NCI-H2196 treated with DMSO at 0.1 percent for 48 hours (cell line): Measurements from ENCODE around the gene CSMD2.

Experiments
- DNase-seq: peaks from one replicate; lab custom pipeline; 2025; ENCODE audit not compliant: unreplicated experiment; lab: John Stamatoyannopoulos, UW

Gene CSMD2

DNA sequence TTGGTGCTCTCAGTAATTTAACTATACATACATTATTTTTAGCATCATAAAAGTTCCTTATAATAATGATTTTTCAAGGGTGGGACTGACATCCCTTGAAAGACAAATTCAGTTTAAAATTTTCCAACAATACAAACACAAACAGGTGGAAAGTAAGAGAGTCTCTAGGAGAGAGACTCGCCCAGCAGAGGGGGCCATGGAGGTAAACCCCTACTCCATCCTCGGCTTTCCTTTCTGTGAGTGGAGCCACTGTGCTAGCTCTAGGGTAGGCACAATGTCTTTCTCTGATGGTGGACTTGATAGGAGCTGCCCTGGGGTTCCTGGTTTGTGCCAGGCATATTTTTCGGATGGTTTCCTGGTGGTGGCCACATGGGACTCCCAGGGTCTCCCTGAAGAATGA, 8.3 kb downstream of the CSMD2 start:
- no peak for DNase-seq

DNA sequence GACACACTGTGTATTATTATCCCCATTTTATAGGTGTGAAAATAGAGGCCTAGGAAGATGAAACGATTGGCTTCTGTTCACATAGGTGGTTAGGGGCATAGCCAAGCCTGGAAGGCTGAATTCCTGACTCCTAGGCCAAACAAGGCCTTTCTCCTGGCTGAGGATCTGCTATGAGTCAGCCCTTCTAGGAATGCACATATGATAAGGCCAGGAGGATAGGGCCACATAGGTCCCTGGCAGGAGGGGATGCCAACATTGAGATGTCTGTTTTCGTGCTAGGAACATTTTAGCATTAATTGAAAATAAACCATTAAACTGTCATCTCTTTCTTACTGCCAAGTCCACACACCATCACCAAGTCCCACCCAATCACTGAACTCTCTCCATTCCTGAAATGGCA, 9.2 kb downstream of the CSMD2 start:
- DNase-seq: no peak

DNA sequence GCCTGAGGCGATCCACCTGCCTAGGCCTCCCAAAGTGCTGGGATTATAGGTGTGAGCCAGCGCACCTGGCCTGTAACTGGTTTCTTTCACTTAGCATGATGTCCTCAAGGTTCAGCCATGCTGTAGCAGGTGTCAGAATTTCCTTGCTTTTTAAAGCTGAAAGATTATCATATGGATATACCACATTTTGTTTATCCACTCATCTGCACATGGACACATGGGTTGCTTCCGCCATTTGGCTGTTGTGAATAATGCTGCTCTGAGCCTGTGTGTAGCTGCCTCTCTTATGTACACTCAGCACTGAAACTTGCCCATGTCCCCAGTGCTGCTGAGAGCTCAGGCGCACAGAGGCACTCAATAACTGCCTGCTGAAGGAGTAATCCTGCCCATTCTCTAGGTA, 11.8 kb downstream of the CSMD2 start:
- no peak for DNase-seq

DNA sequence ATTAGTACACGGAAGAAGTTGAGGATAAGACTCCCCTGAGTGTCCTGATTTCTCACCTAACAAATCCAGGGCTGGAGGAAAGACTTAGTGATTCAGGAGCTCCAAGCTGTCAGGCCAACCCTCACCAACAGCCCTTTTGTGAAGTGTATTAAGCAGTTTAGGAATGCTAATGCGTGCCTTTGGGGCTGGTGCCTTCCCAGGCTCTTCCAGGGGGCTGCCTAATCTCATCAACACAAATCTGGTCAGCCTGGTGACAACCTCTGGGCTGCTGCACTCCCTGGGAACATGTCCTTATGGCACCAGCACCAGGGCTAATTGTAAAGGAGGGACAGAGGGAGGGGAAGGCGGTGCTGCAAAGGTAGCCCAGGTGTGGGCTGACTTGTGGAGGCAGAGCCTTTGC, 15.5 kb downstream of the CSMD2 start:
- DNase-seq: no peak

DNA sequence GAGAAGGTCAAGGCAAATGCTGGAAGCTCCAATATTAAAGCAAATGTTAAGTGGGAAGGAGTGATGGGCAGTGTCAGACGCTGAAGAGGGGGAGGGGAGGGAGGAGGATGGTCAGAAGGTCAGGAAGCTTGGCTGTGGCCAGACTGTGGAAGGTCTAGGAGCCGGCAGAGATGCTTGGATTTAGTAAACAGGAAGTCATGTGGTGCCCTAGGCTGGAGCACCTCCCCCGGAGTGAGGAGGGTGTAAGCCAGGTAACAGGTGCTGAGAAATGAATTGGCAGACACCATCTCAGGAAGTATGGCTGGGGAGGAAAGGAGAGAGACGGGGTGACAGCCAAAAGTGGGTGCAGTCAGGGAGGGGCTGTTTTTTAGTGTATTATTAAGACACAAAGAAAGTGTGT, 17.7 kb downstream of the CSMD2 start:
- peak; percentile 4 for DNase-seq

DNA sequence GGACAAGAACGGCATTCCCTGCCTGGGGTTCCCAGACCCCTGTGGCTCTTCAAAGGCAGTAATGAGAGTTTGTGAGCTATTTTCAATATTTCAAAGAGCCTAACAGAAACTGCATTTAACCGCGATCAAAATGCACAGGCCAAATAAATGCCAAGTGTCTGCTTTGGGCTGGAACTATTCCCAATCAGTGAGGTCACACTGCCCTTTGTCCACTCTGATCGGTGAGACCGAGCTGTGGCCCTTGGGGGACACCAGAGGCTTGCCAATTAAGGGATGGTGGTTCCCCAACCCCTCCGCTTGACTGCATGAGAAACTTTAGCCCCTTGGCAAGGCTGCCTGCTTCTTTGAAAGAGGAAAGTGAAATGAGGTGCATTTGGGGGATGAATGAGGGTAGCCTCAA, 20.3 kb downstream of the CSMD2 start:
- DNase-seq: no peak

DNA sequence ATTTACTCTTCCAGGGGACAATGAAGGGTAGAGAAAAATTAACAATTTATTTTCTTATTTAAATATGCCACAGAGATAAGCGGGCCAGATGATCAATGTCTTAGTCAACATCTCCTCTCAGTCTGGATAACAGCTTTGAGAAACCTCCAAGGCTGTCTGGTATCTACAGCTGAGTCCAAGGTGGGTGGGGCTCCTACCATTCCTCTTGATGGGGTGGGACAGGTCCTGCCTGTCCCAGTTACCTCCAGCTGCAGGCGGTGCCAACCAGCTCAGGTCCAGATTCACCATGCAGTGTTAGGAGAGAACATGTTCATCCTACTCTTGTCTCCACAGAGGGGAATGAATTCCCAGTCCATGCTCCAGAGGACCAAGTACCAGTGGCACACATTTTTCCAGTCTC, 21.1 kb downstream of the CSMD2 start:
- DNase-seq: no peak

DNA sequence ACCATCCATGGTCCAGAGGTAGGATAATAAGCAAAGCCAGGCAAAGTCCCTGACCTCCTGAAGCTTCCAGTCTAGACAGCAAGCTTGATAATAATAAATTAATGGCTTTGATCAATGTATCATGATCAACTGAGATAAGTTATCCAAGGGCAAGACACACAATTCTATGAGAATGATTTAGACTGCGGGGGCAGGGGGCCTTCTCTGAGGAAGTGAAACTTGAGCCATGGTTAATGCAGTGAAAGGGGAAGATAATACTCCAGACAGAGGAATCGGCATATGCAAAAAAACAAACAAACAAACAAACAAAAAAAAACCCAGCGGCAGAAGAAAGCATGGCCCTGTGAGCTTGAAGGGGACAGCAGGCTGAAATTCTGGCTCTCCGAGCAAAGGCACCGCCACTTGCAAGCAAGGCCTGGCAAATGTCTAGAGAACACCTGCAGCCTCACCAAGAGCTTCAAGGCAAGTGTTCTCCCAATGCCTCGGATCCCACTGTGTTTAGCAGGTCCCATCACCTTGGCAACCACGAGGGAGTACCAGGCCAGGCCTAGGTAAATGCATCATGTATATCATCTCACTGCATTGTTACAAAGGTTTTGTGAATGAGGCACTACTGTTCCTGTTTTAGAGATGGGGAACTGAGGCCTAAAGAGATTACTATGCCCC, 24.9 kb downstream of the CSMD2 start:
- no peak for DNase-seq

DNA sequence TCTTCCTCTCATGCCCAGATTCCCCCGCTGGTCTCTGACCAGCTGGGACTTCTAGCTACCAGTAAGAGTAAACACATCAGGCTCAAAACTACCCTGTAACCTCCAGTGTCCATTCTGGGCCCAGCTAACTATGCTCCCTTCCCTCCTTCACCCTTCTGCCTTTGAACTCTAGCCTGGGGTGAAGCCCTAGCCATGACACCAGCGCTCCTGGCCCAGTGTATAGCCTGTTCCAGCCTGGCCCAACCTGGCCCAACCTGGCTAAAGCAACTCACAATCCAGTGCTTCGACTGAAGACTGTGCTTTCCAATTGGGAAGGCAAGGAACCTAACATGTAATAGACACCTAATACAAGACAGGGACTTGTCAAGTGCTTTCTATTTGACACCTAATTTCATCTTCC, 27.6 kb downstream of the CSMD2 start:
- no peak for DNase-seq

DNA sequence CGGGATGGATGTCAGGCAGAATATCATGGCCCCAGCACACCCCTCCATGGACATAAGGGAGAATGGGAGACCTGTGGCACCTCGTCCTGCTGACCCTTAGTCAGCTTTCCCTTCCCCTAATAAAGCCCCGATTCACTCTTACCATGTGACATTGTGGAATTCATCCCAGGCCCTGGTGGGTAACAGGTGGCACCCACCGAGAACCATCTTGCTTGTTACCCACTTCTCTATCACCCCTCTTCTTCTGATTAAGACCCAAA, 32.9 kb downstream of the CSMD2 start:
- no peak for DNase-seq

DNA sequence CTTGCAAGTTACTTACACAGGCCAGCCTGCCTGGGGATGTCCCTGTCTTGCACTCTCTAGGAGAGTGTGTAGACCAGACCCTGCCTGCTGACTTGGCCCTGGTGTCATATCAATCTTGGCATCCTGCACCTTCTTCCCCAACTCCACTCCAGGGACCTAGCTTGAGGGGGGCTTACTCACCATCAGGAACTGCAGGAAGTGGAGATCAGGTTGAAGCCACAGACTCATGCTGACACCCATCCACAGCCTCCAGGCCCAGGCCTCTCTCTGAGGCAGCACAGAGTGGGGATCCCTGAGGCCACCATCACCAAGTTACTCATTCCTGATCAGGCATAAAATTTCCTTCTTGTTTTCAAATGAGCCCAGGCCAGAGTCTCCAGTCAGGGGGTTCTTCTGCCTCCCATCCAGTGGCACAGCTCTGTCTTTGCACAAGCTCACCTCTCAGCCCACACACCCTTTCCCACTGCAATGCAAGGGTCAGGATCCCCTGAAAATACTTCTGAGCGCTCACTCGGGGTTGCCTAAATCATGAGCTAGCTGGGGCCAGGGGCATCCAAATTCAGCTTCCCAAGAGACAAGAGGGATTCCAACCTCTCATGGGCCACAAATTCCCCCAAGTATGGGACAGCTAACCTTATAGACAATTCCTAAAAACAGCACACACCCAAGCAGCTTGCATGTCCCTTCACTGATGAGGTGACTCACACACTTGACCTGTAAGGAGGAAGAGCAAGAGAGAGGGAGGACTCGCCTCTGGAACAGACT, 33.5 kb downstream of the CSMD2 start:
- DNase-seq: no peak

DNA sequence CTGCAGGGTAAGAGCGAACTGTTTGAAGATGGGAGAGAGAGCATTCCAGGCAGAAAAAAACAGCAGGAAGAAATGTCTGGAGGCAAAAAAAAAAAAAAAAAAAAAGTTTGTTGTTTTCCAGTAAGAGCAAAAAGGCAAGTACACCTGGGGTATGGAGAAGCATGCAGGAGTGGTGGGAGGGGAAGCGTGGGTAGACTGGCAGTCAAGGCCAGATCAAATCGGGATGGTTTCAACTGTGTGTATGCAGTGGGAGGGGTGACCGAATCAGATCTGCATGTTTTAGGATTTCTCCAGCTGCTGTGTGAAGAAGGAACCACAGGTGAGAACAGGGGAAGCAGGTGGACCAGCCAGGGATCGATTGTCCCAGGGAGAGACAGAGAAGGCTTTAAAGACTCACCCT, 34.7 kb downstream of the CSMD2 start:
- DNase-seq: no peak

DNA sequence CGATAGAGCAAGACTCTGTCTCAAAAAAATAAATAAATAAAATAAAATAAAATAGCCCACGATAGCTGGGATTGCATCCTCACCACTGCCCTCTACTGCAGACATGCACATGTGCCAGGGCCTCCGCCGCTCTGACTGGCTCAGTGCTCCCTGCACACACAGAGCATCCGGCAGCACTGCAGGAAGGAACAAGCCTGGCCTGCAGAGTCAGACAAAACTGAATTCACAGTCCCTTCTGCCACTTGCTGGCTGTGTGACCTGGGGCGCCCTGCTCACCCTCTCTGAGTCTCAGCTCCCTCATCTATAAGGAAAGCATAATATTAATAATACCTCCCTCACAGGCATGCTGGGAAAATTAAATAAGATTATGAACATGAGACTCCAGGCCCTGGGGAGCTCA, 35.4 kb downstream of the CSMD2 start:
- no peak for DNase-seq

DNA sequence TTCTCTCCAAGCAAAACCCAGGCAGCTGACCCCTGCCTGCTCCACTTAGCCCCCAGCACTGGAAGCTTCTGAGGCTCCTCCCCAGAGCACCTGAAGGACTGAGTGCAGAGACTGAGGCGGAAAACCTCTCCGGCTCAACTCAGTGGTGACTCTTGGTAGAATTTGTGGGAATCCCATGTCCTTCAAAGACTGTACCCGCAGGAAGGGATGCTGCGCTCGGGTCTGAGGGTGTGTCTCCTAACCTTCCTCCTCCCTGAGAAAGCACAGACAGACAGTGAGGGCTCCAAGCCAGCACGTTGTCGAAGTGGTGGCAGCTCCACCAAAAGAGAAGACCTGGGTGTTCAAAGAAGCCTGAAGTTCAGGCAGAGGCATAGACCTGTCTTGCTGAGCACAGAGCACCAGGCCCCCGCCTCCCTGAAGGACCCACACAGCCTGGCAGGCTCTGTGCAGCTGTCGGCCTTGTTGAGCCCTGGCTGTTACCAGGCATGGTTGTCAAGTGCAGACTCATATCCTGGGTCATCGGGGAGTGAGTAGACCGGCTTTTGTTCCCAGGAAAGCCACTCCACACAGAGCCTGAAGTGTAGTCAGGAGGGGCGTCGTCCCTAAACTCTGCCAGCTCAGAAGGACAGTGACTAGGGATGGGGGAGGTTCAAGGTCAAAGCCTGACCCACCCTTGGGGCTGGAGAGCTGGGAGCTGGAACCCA, 36.7 kb downstream of the CSMD2 start:
- DNase-seq: no peak

DNA sequence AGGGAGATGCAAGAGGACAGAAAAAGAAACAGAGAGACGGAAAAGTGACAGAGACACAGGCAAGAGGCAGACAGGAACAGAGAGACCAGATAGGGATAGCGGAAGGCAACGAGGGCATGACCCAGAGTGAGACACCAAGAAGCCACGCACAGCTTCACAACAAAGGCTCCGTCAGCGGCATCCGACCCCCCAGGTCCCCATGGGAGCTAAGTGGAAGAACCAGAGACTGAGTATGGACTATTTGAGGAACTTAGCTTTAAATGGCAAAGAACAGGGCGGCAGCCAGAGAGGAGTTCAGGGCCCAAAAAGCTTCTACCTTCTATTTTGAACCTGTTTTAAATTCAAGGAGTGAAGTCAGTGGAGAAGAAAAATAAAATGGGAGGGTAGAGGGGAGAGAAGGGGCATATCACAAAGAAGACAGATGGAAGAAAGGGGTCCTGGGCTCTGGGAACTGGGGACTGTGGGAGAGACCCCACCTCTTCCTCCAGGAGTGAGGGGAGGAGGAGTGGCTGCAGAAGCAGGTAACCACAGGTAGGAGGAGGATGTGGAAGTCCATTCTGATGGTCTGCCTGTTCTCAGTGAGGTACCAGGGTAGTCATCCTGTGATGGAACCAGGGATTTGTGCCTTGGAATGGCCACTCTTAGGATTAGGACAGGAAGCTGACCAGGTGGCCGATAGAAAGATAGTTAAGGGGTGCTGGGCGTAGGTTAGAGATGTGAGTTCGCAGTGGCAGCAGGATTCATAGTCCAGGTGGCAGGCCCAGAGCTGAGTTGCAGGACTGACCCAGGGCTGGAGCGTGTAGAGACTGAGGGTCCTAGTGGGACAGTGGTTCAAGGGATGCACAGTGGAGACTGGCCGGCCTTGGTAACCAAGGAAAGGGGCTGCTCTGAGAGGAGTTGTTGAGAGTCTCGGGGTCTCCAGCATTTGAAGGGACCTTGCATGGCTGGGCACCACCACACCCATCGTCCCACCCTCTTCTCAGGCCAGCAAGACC, 37.7 kb downstream of the CSMD2 start:
- no peak for DNase-seq

DNA sequence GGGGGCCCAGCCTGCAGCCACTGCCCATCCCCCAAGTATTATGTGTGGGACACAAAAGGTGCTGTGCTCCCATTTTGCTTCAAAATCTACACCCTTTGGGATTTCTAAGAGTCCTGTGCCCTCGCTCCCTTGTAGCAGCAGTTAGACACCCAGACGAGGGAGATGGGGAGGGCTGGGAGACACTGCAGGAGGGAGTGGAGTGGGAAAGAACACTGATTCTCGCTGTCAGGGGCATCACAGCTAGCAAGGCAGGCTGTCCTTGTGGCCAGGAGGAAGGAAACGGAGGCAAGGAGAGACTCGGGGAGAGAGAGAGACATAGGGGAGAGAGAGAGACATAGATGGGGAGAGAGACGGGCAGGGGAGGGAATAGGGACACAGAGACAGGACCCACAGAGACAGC, 38.5 kb downstream of the CSMD2 start:
- no peak for DNase-seq

DNA sequence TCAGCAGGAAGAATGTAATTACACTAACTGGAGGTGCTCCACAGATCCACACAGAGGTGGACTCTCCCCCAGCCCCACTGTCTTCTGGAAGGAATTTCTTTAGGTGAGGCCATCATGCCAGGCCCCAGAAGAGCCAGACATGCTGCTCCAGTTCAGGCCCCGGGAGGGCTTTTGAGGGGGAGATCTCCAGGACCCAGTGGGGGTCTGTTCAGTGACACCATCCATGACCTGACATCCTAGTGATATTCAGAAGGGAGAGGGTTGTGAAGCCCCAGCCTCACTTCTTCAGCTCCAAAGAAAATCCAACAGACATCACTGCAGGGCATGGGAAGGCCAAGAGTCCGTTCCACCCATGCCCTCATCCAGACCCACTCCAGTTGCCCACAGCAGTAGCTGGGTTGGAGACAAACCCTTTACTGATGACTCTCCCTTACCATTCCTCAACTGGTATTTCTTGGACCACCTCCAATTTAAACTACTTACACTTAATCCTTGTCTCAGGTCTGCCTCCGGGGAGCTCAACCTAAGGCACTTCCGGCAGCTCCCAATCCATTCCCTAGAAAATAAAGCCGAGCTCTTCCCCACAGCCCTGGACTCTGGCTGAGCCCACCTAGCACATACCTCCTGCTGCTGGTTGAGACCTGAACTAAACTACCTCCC, 39.2 kb downstream of the CSMD2 start:
- DNase-seq: no peak

DNA sequence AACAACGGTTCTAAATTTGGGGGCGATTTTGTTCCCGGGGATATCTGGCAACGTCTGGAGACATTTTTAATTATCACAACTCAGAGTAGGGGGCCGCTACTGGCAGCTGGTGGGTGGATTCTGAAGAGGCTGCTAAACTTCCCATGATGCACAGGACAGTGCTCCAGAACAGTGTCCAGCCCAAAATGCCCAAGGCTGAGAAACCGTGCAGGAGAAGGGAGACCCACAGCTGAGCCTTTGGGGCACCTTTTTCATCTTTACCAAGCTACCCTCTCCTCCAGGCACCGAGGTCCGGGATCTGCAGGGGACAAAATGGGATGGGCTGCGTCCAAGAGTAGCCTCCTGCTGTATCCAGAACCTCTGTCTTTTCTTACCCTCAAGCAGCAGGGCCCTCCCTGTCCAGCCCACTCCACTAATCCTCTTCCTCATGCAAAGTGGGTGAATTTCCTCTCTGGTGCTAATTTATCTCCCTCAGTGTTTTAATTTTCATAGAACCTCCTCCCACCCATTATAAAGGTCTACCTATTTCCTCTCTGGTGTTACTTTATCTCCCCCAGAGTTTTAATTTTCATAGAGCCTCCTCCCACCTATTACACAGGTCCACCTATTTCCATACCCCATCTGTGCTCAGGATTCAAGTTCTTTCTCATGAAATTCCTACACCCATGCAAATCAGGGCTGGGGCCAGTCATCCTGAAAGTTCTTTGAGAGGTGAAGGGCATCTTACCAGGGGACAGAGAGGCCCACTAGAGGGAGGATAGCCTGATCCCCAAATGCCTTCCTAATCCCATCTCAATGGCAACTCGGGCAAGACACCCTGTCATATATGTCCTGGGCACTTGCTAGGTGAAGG, 42.7 kb downstream of the CSMD2 start:
- DNase-seq: no peak

DNA sequence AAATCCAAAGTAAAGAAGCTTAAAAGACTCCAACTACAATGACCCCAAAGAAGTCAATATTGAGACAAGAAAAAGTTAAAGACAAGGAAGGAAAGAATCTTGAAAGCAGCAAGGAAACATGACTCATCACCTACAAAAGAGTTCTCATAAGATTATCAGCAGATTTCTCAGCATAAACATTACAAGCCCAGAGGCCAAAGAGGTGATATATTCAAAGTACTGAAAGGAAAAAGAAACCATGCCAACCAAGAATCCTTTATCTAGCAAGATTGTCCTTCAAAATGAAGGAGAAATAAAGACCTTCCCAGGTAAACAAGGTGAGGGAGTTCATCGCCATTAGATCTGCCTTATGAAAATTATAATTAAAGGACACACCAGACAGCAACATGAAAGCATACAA, 49.8 kb downstream of the CSMD2 start:
- no peak for DNase-seq

DNA sequence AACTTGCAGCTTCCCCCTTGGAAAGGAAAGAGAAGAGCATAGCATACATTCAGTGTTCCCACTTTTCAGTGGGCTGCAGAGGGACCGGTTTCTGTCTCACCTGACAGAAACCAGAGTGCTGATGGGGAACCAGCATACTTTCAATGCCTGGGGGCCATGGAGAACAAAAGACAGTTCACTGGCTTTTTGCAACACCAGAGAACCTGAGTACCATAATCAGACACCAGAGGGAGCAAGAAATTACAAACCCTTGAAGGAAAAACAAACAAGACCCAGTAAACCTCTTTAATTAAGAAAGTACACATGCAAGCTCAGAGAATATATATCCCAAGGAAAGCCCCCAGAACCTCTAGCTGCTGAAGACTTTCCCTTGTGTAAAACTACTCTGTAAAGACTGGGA, 51.1 kb downstream of the CSMD2 start:
- no peak for DNase-seq
